Fibroblast of pulmonary artery (primary cell): ENCODE results near the gene ANO8.

Experiments
- DNase-seq: peaks from one replicate; pipeline ENCODE4 v3.0.0-alpha.2; 2010; ENCODE audit warnings: low read depth
- H3K4me3 ChIP-seq: replicated peaks from 2 replicates; pipeline ENCODE4 v1.5.1; 2011; ENCODE audit warnings: low read depth, mild to moderate bottlenecking, control low read depth, low read length, moderate library complexity
- CTCF ChIP-seq: IDR thresholded peaks from 2 replicates; pipeline ENCODE4 v1.5.1; 2011; ENCODE audit warnings: mild to moderate bottlenecking, control low read depth, low read length, inconsistent platforms; ENCODE audit errors: missing control alignments

ANO8 gene

GRCh38 chr19:17292301-17293074, 42.2 kb downstream of the ANO8 start:
- peak; percentile 90 for DNase-seq
- peak overlapping the region; percentile 66 for H3K4me3 ChIP-seq
- TF ChIP-seq CTCF: peak; percentile 86

GRCh38 chr19:17289489-17289888, 45.2 kb downstream of the ANO8 start:
- DNase-seq: peak; percentile 93
- no peak for TF ChIP-seq CTCF
- peak overlapping the region; percentile 12 for H3K4me3 ChIP-seq

GRCh38 chr19:17286752-17287151, 47.9 kb downstream of the ANO8 start:
- no peak overlapping the region for H3K4me3 ChIP-seq
- no peak for TF ChIP-seq CTCF
- no peak for DNase-seq

GRCh38 chr19:17286263-17286662, 48.4 kb downstream of the ANO8 start:
- no peak for DNase-seq

GRCh38 chr19:17285415-17286135, 49.1 kb downstream of the ANO8 start:
- no peak overlapping the region for H3K4me3 ChIP-seq
- TF ChIP-seq CTCF: no peak
- DNase-seq: no peak

More at GRCh38 chr19:17286263-17286662, 48.4 kb downstream of the ANO8 start:
- no peak overlapping the region for H3K4me3 ChIP-seq
- no peak for TF ChIP-seq CTCF

GRCh38 chr19:17283504-17283996, 51.1 kb downstream of the ANO8 start:
- no peak for TF ChIP-seq CTCF
- no peak overlapping the region for H3K4me3 ChIP-seq
- DNase-seq: no peak
